ENCODE results near the gene CACFD1.

Gene CACFD1

GRCh38 chr9:133515615-133516255, 56.0 kb downstream of the CACFD1 start:
- no peak for DNase-seq (ENCODE audit: low read depth)
- H3K4me3 ChIP-seq (ENCODE audit: low read length): no peak overlapping the region

GRCh38 chr9:133516256-133516960, 56.6 kb downstream of the CACFD1 start:
- no peak for TF ChIP-seq CTCF (IDR thresholded peaks at IDR 0.05; ENCODE audit: insufficient read depth, low read depth, low read length, missing control alignments)
- H3K4me3 ChIP-seq (ENCODE audit: low read length): no peak overlapping the region
- DNase-seq (ENCODE audit: low read depth): no peak

More at GRCh38 chr9:133515615-133516255, 56.0 kb downstream of the CACFD1 start:
- no peak for TF ChIP-seq CTCF (IDR thresholded peaks at IDR 0.05; ENCODE audit: insufficient read depth, low read depth, low read length, missing control alignments)

DNA sequence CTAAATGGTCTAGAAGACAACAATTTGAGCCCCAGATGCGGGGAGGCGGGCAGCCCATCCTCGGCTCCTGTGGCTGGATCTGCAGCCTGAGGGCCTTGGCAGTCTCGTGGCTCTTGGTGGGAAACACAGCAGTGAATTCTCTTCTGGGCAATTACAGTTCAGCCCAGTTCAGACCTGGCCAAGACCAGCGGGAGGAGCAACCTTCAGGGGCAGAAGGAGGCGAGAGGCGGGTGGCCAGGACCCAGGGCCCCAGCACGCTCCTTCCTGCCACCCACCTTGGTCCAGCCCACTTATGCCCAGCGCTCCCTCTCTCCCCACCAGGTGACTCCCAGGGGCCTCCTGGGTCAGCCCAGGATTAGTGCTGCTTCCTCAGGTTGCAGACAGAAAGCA, 57.2 kb downstream of the CACFD1 start:
- TF ChIP-seq CTCF (IDR thresholded peaks at IDR 0.05; ENCODE audit: insufficient read depth, low read depth, low read length, missing control alignments): no peak
- no peak overlapping the region for H3K4me3 ChIP-seq (ENCODE audit: low read length)
- DNase-seq (ENCODE audit: low read depth): no peak

GRCh38 chr9:133517711-133518110, 57.9 kb downstream of the CACFD1 start:
- no peak overlapping the region for H3K4me3 ChIP-seq (ENCODE audit: low read length)
- TF ChIP-seq CTCF (IDR thresholded peaks at IDR 0.05; ENCODE audit: insufficient read depth, low read depth, low read length, missing control alignments): no peak
- no peak for DNase-seq (ENCODE audit: low read depth)

- no peak for DNase-seq (ENCODE audit: low read depth)
- TF ChIP-seq CTCF (IDR thresholded peaks at IDR 0.05; ENCODE audit: insufficient read depth, low read depth, low read length, missing control alignments): no peak
- no peak overlapping the region for H3K4me3 ChIP-seq (ENCODE audit: low read length)
Measured at GRCh38 chr9:133518200-133518599, 58.4 kb downstream of the CACFD1 start.

DNA sequence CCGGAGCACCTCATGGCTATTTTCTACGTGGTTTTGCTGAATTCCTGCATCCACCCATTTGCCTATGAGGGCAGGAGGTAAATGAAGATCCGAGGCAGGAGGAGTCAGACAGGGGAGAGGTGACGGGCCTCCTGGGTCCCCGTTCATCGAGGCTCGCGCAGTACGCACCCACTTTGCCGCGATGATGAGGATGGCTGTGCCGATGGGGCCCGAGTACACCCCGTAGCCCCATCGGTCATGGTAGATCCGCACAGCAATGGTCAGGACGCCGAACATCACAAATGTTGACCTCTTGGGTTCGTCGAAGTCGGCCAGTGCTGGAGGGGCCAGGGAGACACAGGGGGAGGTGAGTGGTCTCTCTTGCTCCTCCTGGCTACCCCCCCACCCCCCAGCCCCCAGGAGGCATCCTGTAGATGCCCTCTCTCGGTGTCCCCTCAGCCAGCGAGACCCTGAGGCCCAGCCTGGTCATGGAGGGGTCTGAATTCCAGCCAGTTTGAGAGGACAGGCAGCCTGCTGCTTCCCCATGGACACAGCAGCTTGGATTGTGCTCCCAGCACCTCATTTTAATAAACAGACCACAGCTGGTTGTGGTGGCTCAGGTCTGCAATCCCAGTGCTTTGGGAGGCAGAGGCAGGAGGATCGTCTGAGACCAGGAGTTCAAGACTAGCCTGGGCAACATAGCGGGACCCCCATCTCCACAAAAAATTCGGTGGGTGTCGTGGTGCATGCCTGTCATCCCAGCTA, 59.1 kb downstream of the CACFD1 start:
- TF ChIP-seq CTCF (IDR thresholded peaks at IDR 0.05; ENCODE audit: insufficient read depth, low read depth, low read length, missing control alignments): no peak
- DNase-seq (ENCODE audit: low read depth): no peak

More for the DNA sequence above, 59.1 kb downstream of the CACFD1 start:
- H3K4me3 ChIP-seq (ENCODE audit: low read length): no peak overlapping the region
